Lower leg skin (tissue), 3 donors: ENCODE measurements around the gene EN1.

ENCODE experiments used
- CTCF ChIP-seq, 3 donors: fragments of 450-650 bp; IDR thresholded peaks; one replicate each; pipeline ENCODE4 v1.5.1; 2016; ENCODE audit warnings: antibody characterized with exemption in 3 of 3, mild to moderate bottlenecking in 3 of 3, moderate library complexity in 2 of 3
- POLR2A ChIP-seq, 2 donors: fragments of 450-650 bp; IDR thresholded peaks; one replicate each; pipeline ENCODE4 v1.6.1; 2016 to 2017; ENCODE audit warnings: antibody characterized with exemption in 2 of 2, mild to moderate bottlenecking in 1 of 2, moderate library complexity in 1 of 2

DNA sequence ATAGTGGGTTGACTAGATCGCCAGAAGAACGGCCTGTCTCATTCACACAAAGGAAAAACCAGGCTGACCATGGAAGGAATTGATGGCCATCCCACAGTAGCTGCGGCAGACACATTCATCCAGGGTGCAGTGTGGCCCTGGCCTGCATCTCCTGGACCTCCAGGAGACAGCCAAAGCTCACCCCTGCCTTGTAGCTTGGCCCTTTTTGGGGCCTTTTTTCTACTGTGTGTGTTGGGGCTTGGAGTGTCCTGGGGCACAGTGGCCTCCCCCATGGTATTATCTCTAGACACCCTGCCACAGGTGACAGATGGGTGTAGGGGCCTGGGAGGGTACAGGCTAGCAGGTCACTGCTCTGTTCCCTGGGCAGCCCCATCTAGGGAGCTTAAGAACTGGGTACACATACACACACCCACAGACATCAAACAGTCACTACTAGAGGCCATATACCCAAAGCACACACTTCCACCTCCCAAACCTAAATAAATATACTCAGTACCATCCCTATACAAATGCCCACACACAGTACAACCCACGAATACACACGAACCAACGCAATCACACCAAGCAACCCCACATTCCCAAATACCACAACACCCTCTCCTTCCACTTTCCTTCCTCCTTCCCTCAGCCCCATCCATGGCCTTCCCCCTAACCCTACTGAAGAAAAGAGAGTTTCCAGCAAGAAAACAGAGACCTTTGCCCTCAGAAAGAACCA, 8.6 kb downstream of the EN1 start:
- TF ChIP-seq CTCF (IDR thresholded peaks at IDR 0.05) (no peak), POLR2A (IDR thresholded peaks at IDR 0.05) (no peak)
